Measurements from ENCODE around the gene PIM2. TPM values are rescaled to one million over a fixed set of nuclear protein-coding genes. Genes with fewer than 3 reads are reported as not detected.

The PIM2 gene
- total and polyA plus RNA-seq, 9 of the 15 experiments (the other 6 are each of a cell fraction or from before 2014, with no cell fraction given), result 67.6 to 191 (median 108) TPM

- TF ChIP-seq STAT6 (CRISPR knock-in tag; IDR thresholded peaks at IDR 0.05) (no peak), SMC3 (conservative IDR thresholded peaks at IDR 0.05; ENCODE audit: insufficient read depth, low read depth, low read length) (no peak), ZNF778 (CRISPR knock-in tag; IDR thresholded peaks at IDR 0.05) (no peak), NRF1 (conservative IDR thresholded peaks at IDR 0.05 in 1 of 2, IDR thresholded peaks at IDR 0.05 in 1 of 2) (peak; percentile 85 to 87), CBFA2T2 (conservative IDR thresholded peaks at IDR 0.05) (no peak), FOXM1 (IDR thresholded peaks at IDR 0.05; ENCODE audit: low read depth) (no peak), FOXM1 (CRISPR knock-in tag; IDR thresholded peaks at IDR 0.05; ENCODE audit: low read depth) (no peak), BRD4 (IDR thresholded peaks at IDR 0.05) (no peak), E2F4 (CRISPR knock-in tag; IDR thresholded peaks at IDR 0.05; ENCODE audit: low read depth) (no peak), ZBTB9 (CRISPR knock-in tag; IDR thresholded peaks at IDR 0.05) (no peak), FOXJ2 (tag; IDR thresholded peaks at IDR 0.05) (no peak), ZHX1 (conservative IDR thresholded peaks at IDR 0.05; ENCODE audit: low read length) (no peak), ZNF146 (CRISPR knock-in tag; IDR thresholded peaks at IDR 0.05; ENCODE audit: unreplicated experiment) (no peak), ZNF165 (CRISPR knock-in tag; IDR thresholded peaks at IDR 0.05; ENCODE audit: borderline replicate concordance) (no peak), DMBX1 (CRISPR knock-in tag; IDR thresholded peaks at IDR 0.05; ENCODE audit: borderline replicate concordance) (no peak), GABPB2 (CRISPR knock-in tag; conservative IDR thresholded peaks at IDR 0.05) (no peak), RBM14 (IDR thresholded peaks at IDR 0.05; ENCODE audit: borderline replicate concordance, insufficient read depth, low read depth, low read length) (no peak), NFIX (CRISPR knock-in tag; IDR thresholded peaks at IDR 0.05; ENCODE audit: low read depth) (no peak), FOS (IDR thresholded peaks at IDR 0.05; ENCODE audit: extremely low read depth, insufficient read length) (peak; percentile 56), GATAD2B (IDR thresholded peaks at IDR 0.05; ENCODE audit: borderline replicate concordance) (no peak)
Measured at GRCh38 chrX:48918643-48919340, at the start of gene PIM2 (continued).

All from K562 (cell line).